ENCODE results near the gene EHHADH. TPM values are rescaled to one million over a fixed set of nuclear protein-coding genes. Genes with fewer than 3 reads are reported as not detected.
A peak's percentile ranks its signal among the peaks of the same experiment; 100 is the strongest.

Gene EHHADH
- total RNA-seq, 1 donor from 2014 or later, result 4.9 TPM

DNA sequence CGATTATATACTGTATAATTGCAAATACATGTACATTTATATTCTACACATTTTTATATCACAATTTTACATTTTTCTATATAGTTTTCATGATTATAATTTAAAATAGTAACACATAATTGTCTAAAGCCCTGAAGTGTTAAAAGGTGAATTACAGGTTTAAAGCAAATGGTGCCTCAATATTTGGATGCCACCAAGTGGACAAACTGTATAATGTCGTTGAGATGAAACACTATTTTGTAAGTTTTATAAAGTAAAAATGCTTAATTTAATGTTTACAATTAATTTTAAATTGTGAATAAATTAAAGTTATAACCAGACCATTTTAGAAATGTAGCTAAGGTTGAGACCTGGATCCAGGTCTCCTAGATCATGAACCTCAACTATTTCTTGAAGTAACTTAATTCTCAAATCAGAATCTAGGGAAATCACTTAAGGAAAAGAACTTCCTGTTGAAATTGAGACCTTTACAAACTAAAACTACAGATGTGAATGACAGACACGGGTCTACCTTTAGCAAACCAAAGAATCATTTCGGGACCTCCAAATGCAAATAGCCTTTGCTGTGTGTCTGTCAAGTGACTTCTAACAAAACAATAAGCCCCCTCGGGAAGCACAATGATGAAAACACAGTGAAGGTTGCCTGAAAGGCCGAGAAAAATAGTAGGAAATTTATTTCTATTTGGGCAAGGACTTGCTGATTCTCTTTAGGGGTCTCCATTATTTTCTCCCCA, 37.8 kb downstream of the EHHADH start:
- no peak overlapping the region for H3K4me3 Mint-ChIP-seq (ENCODE audit: unreplicated experiment)
- DNase-seq, result no peak
- H3K36me3 Mint-ChIP-seq (ENCODE audit: unreplicated experiment), result no peaks in the 10 kb centered on the region

DNA sequence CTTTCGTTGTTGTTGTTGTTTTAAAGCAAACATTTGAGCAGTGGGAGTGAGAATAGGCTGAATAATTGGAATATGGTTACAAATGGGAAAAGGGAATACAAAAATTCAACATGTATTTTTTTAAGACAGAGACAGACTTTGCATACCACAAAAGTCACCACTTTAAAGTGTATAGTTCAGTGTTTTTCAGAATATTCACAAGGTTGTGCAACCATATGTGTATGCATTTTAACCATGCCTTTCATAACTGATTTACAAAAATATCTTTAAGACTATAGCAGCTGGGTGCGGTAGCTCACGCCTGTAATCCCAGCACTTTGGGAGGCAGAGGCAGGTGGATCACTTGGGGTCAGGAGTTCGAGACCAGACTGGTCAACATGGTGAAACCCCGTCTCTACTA, 41.3 kb downstream of the EHHADH start:
- H3K4me1 Mint-ChIP-seq (ENCODE audit: low read depth, unreplicated experiment), result peaks cover 7% of the 10 kb centered on the region
- DNase-seq, result no peak
- no peaks in the 10 kb centered on the region for H3K36me3 Mint-ChIP-seq (ENCODE audit: unreplicated experiment)
- H3K27ac Mint-ChIP-seq (ENCODE audit: unreplicated experiment), result no peak overlapping the region
- H3K9me3 Mint-ChIP-seq (ENCODE audit: unreplicated experiment), result no peaks in the 10 kb centered on the region
- H3K4me3 Mint-ChIP-seq (ENCODE audit: unreplicated experiment), result no peak overlapping the region
- H3K27me3 Mint-ChIP-seq (ENCODE audit: unreplicated experiment), result peaks cover 2% of the 10 kb centered on the region
- TF ChIP-seq, protein P1, sequence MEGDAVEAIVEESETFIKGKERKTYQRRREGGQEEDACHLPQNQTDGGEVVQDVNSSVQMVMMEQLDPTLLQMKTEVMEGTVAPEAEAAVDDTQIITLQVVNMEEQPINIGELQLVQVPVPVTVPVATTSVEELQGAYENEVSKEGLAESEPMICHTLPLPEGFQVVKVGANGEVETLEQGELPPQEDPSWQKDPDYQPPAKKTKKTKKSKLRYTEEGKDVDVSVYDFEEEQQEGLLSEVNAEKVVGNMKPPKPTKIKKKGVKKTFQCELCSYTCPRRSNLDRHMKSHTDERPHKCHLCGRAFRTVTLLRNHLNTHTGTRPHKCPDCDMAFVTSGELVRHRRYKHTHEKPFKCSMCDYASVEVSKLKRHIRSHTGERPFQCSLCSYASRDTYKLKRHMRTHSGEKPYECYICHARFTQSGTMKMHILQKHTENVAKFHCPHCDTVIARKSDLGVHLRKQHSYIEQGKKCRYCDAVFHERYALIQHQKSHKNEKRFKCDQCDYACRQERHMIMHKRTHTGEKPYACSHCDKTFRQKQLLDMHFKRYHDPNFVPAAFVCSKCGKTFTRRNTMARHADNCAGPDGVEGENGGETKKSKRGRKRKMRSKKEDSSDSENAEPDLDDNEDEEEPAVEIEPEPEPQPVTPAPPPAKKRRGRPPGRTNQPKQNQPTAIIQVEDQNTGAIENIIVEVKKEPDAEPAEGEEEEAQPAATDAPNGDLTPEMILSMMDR (IDR thresholded peaks at IDR 0.05; ENCODE audit: partially characterized antibody, unreplicated experiment), result no peak

More for the DNA sequence above, 37.8 kb downstream of the EHHADH start:
- TF ChIP-seq, protein P1 (IDR thresholded peaks at IDR 0.05; ENCODE audit: partially characterized antibody, unreplicated experiment), result peak; percentile 74
- H3K9me3 Mint-ChIP-seq (ENCODE audit: unreplicated experiment), result peaks cover under 1% of the 10 kb centered on the region
- no peak overlapping the region for H3K27ac Mint-ChIP-seq (ENCODE audit: unreplicated experiment)
- H3K4me1 Mint-ChIP-seq (ENCODE audit: low read depth, unreplicated experiment), result peaks cover 2% of the 10 kb centered on the region
- no peaks in the 10 kb centered on the region for H3K27me3 Mint-ChIP-seq (ENCODE audit: unreplicated experiment)

DNA sequence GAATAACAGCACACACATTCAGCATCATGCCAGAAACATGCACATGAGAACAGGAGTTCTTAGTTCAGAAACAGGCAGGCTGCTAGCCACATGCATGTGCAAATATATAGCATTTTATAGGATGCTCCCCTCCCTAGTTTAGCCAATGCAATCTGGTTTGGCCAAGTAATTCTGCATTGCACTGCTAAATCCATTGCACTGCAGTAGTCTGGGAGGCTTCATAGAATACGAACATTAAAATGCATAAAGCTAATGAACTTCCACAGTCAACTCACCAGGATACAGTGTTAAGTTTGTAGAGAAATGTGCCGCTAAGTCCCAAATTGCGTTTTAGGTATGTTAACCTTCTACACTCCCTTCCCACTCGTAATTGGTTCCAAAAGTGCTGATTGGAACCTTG, 41.8 kb downstream of the EHHADH start:
- Mint-ChIP-seq H3K4me1 (ENCODE audit: low read depth, unreplicated experiment) (peaks cover 7% of the 10 kb centered on the region), H3K36me3 (ENCODE audit: unreplicated experiment) (no peaks in the 10 kb centered on the region), H3K27ac (ENCODE audit: unreplicated experiment) (no peak overlapping the region), H3K27me3 (ENCODE audit: unreplicated experiment) (peaks cover 2% of the 10 kb centered on the region), H3K9me3 (ENCODE audit: unreplicated experiment) (no peaks in the 10 kb centered on the region), H3K4me3 (ENCODE audit: unreplicated experiment) (no peak overlapping the region)
- DNase-seq, result no peak
- TF ChIP-seq, protein P1 (IDR thresholded peaks at IDR 0.05; ENCODE audit: partially characterized antibody, unreplicated experiment), result no peak

DNA sequence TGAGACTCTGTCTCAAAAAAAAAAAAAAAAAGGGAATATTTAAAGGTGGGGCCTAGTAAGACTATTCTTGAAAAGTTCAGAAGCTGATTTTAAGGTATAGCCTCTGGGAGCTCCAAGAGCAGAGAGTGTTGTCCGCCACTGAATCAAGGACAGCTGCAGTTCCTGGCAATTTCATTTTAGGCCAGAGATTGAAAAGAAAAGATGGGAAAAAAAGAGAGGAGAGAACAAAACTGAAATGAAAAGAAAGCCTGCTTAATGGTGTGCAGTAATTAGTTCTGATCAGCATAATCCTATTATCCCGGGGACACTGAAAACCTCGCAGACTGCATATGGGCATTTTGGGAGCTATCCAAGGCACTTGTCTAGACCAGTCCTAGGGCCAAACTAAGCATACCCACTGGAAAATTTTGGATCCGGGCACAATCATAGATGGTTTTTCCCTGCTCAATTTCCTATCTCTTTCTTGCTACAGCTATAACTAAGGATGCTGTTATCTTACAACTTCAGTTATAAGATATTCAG, 43.2 kb downstream of the EHHADH start:
- Mint-ChIP-seq H3K4me3 (ENCODE audit: unreplicated experiment) (no peak overlapping the region), H3K27me3 (ENCODE audit: unreplicated experiment) (peaks cover 2% of the 10 kb centered on the region), H3K27ac (ENCODE audit: unreplicated experiment) (no peak overlapping the region), H3K9me3 (ENCODE audit: unreplicated experiment) (no peaks in the 10 kb centered on the region), H3K36me3 (ENCODE audit: unreplicated experiment) (no peaks in the 10 kb centered on the region), H3K4me1 (ENCODE audit: low read depth, unreplicated experiment) (peaks cover 8% of the 10 kb centered on the region)
- DNase-seq, result no peak
- TF ChIP-seq, protein P1 (IDR thresholded peaks at IDR 0.05; ENCODE audit: partially characterized antibody, unreplicated experiment), result no peak

DNA sequence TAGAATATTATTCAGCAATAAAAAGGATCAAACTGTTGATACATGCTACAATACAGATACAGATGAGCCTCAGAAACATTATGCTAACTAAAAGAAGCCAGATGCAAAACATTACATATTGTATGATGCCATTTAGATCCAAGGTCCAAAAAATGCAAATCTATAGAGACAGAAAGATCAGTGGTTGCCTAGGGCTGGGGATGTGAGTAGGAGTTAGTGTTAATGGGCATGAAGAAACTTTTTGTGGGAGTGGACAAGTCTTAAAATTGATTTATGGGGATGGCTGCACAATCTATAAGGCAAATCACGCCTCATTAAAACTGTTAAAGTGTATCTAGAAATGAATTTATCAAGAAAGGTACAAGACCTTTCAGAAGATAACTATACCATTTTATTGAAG, 45.0 kb downstream of the EHHADH start:
- Mint-ChIP-seq H3K27ac (ENCODE audit: unreplicated experiment) (no peak overlapping the region), H3K4me3 (ENCODE audit: unreplicated experiment) (no peak overlapping the region), H3K36me3 (ENCODE audit: unreplicated experiment) (no peaks in the 10 kb centered on the region), H3K27me3 (ENCODE audit: unreplicated experiment) (peaks cover 2% of the 10 kb centered on the region), H3K4me1 (ENCODE audit: low read depth, unreplicated experiment) (peaks cover 9% of the 10 kb centered on the region), H3K9me3 (ENCODE audit: unreplicated experiment) (no peaks in the 10 kb centered on the region)
- TF ChIP-seq, protein P1 (IDR thresholded peaks at IDR 0.05; ENCODE audit: partially characterized antibody, unreplicated experiment), result no peak
- DNase-seq, result no peak
